IMR-90 (cell line): ENCODE results near the gene LYPD3.

Source experiments
- BHLHE40 ChIP-seq: fragments of 150-350 bp; IDR thresholded peaks from 2 replicates; pipeline ENCODE4 v1.6.1; 2016; ENCODE audit warnings: mild to moderate bottlenecking, low read depth, low read length
- CTCF ChIP-seq: conservative IDR thresholded peaks from 2 replicates; pipeline ENCODE4 v1.5.1; 2012; ENCODE audit warnings: mild to moderate bottlenecking, low read depth, low read length, improper control_type of control experiment
- ELK1 ChIP-seq: fragments of 150-350 bp; IDR thresholded peaks from 2 replicates; pipeline ENCODE4 v1.6.1; 2016; ENCODE audit warnings: low read depth, mild to moderate bottlenecking, low read length, moderate library complexity, borderline replicate concordance
- POLR2A ChIP-seq: IDR thresholded peaks from 2 replicates; pipeline ENCODE4 v1.6.1; 2012; ENCODE audit warnings: mild to moderate bottlenecking, low read depth, low read length
- RAD21 ChIP-seq: IDR thresholded peaks from 2 replicates; pipeline ENCODE4 v1.6.1; 2012; ENCODE audit warnings: low read length, improper control_type of control experiment
- RCOR1 ChIP-seq: IDR thresholded peaks from 2 replicates; pipeline ENCODE4 v1.6.1; 2012; ENCODE audit warnings: mild to moderate bottlenecking, low read length, improper control_type of control experiment; ENCODE audit not compliant: insufficient replicate concordance
- RFX5 ChIP-seq: IDR thresholded peaks from 2 replicates; pipeline ENCODE4 v1.8.0; 2012; ENCODE audit warnings: low read depth, mild to moderate bottlenecking, low read length, moderate library complexity
- USF2 ChIP-seq: fragments of 150-350 bp; IDR thresholded peaks from 2 replicates; pipeline ENCODE4 v1.6.1; 2017; ENCODE audit warnings: mild to moderate bottlenecking, antibody characterized with exemption, low read length, low read depth

GRCh38 chr19:43496960-43497359 lies 31.6 kb upstream of the LYPD3 start:
- TF ChIP-seq RFX5 (no peak), USF2 (no peak), RCOR1 (no peak), CTCF (no peak), RAD21 (no peak), POLR2A (no peak), ELK1 (no peak), BHLHE40 (no peak)
